ENCODE measurements around the gene TANGO2. TPM values are rescaled to one million over a fixed set of nuclear protein-coding genes. Genes with fewer than 3 reads are reported as not detected.
A peak's percentile ranks its signal among the peaks of the same experiment; 100 is the strongest.

Gene TANGO2
- total and polyA plus RNA-seq, 9 of the 15 experiments (the other 6 are each of a cell fraction or from before 2014, with no cell fraction given), result 15.5 to 94.9 (median 70.1) TPM

GRCh38 chr22:20058989-20059770 lies 38.3 kb downstream of the TANGO2 start (continued):
- TF ChIP-seq ZNF57 (CRISPR knock-in tag; IDR thresholded peaks at IDR 0.05) (0 out of 2 replicates have a peak, but pooled peaks have one; percentile 8), USF2 (CRISPR knock-in tag; IDR thresholded peaks at IDR 0.05) (no peak), VEZF1 (CRISPR knock-in tag; IDR thresholded peaks at IDR 0.05) (peak; percentile 37; the same call in 1 of the 2 replicates), SNAPC5 (CRISPR knock-in tag; IDR thresholded peaks at IDR 0.05) (no peak), NCOA6 (IDR thresholded peaks at IDR 0.05) (no peak), POU5F1 (IDR thresholded peaks at IDR 0.05; ENCODE audit: borderline replicate concordance, low read depth, low read length, partially characterized antibody) (no peak), JUNB (CRISPR knock-in tag; conservative IDR thresholded peaks at IDR 0.05) (no peak), YBX1 (IDR thresholded peaks at IDR 0.05) (no peak), RBM34 (IDR thresholded peaks at IDR 0.05; ENCODE audit: borderline replicate concordance, insufficient read depth, low read length) (no peak), ZNF75A (CRISPR knock-in tag; IDR thresholded peaks at IDR 0.05) (no peak), ZNF518B (CRISPR knock-in tag; IDR thresholded peaks at IDR 0.05) (no peak), MLLT1 (IDR thresholded peaks at IDR 0.05) (peak; percentile 43 to 85), ZNF764 (CRISPR knock-in tag; IDR thresholded peaks at IDR 0.05; ENCODE audit: low read depth) (0 out of 2 replicates have a peak, but pooled peaks have one; percentile 1), HNRNPUL1 (IDR thresholded peaks at IDR 0.05; ENCODE audit: low read length) (no peak), MEIS2 (IDR thresholded peaks at IDR 0.05; ENCODE audit: partially characterized antibody) (peak; percentile 76), ZNF717 (CRISPR knock-in tag; IDR thresholded peaks at IDR 0.05) (no peak), KAT7 (CRISPR knock-in tag; IDR thresholded peaks at IDR 0.05; ENCODE audit: borderline replicate concordance) (no peak), CBX5 (IDR thresholded peaks at IDR 0.05; ENCODE audit: borderline replicate concordance, low read depth) (no peak), GABPA (tag; conservative IDR thresholded peaks at IDR 0.05; ENCODE audit: low read depth) (peak; percentile 41; the same call in 1 of the 2 replicates), ZNF444 (CRISPR knock-in tag; IDR thresholded peaks at IDR 0.05) (peak; percentile 28; the same call in 1 of the 2 replicates), PTBP1 (IDR thresholded peaks at IDR 0.05; ENCODE audit: low read depth, low read length) (no peak), MTA2 (IDR thresholded peaks at IDR 0.05; ENCODE audit: low read depth) (peak; percentile 12; the same call in 1 of the 2 replicates)

All from K562 (cell line).